Stimulated activated CD4-positive, alpha-beta T cell treated with anti-CD3 and anti-CD28 coated beads, Interleukin-4, amount 100 ng/mL, for 48 hours (primary cell): Measurements from ENCODE around the gene MRM1.

Experiments
- DNase-seq, 2 donors: peaks; one replicate each; pipeline ENCODE4 v3.0.0-alpha.2; 2020; ENCODE audit warnings: low read depth in 2 of 2

The MRM1 gene

DNA sequence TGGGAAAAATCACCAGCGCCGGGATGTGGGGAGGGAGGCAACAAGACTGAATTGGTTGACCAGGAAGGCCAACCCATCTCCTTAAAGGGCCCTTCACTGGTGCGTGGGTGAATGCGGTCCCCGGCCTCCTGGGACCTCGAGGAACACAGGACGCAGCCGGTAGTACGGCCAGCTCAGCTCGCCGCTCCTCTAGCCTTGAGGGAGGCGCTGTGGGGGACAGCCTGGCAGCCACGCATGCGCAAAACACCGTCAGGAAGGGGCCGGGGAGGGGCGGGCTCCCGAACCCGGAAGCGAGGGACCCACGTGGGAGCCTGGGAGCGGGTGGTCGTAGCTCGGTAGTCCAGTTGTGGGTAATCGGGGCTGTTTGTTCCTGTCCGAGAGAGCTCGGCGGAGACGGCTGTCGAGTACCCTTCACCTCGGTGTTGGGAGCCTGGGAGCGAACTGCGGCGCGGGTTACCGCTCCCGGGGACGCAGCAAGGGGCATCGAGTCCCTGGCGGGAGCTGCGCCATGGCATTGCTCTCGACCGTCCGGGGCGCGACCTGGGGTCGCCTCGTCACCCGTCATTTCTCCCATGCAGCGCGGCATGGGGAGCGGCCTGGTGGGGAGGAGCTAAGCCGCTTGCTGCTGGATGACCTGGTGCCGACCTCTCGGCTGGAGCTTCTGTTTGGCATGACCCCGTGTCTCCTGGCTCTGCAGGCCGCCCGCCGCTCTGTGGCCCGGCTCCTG lies at the start of gene MRM1:
TSS of gene MRM1 (plus strand) at position 281 of the 727 bp plus-strand sequence. CDS start at position 509, 228 bp downstream.
- DNase-seq: peak; percentile 85 to 89

- no peak for DNase-seq
Observed at GRCh38 chr17:36553459-36553858, 47.9 kb upstream of the MRM1 start.

- no peak for DNase-seq
Observed at GRCh38 chr17:36566081-36566480, 35.3 kb upstream of the MRM1 start.

GRCh38 chr17:36575028-36575427 lies 26.4 kb upstream of the MRM1 start:
- no peak for DNase-seq

- DNase-seq: no peak
Observed at GRCh38 chr17:36576793-36577192, 24.6 kb upstream of the MRM1 start.

- no peak for DNase-seq
Observed at GRCh38 chr17:36578671-36579070, 22.7 kb upstream of the MRM1 start.

GRCh38 chr17:36583787-36584186 lies 17.6 kb upstream of the MRM1 start:
- DNase-seq: no peak

DNA sequence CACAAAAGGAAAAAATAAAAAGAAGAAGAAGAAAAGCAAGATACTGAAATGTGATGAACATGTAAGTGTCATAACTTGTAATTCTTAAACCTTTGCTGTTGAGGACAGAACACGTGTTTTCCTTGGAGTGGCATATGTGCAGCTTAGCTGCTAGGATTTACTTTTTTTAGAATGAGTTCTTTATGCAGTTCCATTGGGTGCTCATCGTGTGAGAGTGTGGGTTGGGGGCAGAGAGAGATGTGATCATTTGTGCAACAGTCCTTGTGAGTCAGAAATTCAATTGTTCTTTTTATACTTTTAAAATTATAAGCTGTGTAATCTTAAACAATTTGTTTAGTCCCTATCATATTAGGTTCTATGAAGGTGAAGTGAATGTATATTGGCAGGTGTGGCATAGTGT lies 15.2 kb upstream of the MRM1 start:
- no peak for DNase-seq

DNA sequence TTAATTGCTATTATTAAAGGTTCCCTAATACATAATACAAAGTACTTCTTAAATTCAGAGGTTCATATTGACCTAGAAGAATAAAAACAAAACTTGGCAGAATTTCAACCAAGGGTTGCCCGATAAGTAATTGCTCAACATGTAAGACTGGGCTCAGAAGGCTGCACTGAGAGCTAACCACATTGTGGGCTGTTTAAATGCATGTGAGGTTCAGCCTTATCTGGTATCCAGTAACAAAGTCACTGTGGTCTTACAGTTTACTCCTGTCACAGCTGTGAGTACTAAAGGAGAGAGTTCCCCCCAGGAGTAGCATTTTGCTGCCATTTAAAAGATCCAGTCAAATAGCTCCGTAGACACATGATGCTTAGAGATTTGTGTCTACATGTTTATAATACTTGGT lies 11.3 kb upstream of the MRM1 start:
- no peak for DNase-seq

GRCh38 chr17:36591434-36592315 lies 9.7 kb upstream of the MRM1 start, which contains the start of gene DHRS11:
Gene DHRS11, plus strand, starts transcription at chr17:36591879. Its CDS starts 131 bp downstream, at chr17:36592010.
- DNase-seq: peak; percentile 77 to 79

GRCh38 chr17:36592316-36592715 lies 9.1 kb upstream of the MRM1 start:
- DNase-seq: no peak

- no peak for DNase-seq
Observed at GRCh38 chr17:36592716-36593321, 8.6 kb upstream of the MRM1 start.

DNA sequence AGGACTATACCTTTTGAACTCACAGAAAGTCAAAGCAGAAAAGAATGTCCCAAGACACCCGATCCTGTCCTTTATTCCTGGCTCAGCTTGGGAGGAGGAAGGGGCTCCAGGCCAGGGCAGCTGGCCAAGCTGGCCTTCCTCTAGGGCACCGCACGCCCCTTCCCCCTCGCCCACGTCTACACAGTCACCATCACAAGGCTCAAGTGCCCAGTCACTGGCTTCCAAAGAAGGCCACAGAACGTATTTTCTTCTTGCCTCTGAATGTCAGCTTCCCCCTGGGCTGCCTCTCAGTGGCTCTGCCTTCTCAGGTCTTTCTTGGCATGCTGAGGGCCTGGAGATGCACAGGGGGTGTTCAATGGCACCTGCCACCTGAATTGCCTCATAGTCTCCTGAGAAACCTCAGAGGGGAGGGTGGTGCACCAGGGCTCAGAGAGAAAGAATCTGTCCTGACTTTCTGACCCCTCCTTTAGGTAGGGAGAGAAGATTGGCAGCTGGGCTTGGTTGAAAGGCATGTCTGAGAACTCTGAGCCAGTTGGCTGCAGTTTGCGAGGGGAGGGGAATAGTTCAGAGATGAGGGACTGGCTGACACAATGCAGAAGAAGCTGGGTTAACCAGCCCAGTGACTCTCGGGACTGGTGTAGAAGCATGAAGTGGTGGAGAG lies 7.6 kb upstream of the MRM1 start:
- DNase-seq: no peak

GRCh38 chr17:36594626-36595401 lies 6.6 kb upstream of the MRM1 start:
- DNase-seq: no peak

GRCh38 chr17:36597226-36597625 lies 4.2 kb upstream of the MRM1 start:
- DNase-seq: no peak

GRCh38 chr17:36597866-36598777 lies 3.3 kb upstream of the MRM1 start:
- no peak for DNase-seq

DNA sequence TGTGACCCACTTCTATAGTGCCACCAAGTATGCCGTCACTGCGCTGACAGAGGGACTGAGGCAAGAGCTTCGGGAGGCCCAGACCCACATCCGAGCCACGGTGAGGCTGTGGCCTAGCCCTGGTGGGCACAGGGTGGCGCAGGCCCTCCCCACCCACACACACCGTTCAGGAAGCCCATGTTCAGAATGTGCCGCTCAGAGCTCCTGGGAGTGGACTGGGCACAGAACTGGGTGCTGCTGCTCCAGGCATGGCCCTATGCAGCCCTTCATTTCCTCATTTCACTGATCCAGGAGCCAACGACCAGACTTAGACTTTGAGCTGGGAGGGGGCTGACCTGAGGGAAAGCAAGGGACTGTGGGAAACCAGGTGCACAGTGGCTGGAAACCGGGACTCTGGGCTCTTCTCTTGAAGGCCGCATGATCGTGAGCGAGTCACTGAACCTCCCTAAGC lies 2.4 kb upstream of the MRM1 start:
- no peak for DNase-seq

- no peak for DNase-seq
Observed at GRCh38 chr17:36599546-36600250, 1.7 kb upstream of the MRM1 start.

GRCh38 chr17:36600465-36600864 lies 918 bp upstream of the MRM1 start:
- DNase-seq: no peak
